Right kidney (tissue), 9 donors: ENCODE measurements around the gene AIG1.
"Not testable (repeated sequence)": the region's sequence is repeated elsewhere in the genome, so short reads cannot be mapped to it uniquely, and the experiment has no call there.

ENCODE experiments used
- DNase-seq: peaks from one replicate; pipeline ENCODE4 v3.0.0-alpha.2; 2016
- long read RNA-seq, 8 donors: transcript quantifications; one replicate each; lab custom pipeline, GENCODE V29; 2026

The AIG1 gene
- long read RNA-seq, donor 1, transcript AIG1-202 (6 exons, 1,395 nt): major isoform, 55 of 129 reads
- long read RNA-seq, donor 1, partial matches to known transcripts: 68 of 129 reads
- long read RNA-seq, donor 1, other reads (novel, unspliced or antisense): 0 of 129 reads
- long read RNA-seq, donor 2, transcript AIG1-202 (6 exons, 1,395 nt): major isoform, 21 of 61 reads
- long read RNA-seq, donor 2, partial matches to known transcripts: 37 of 61 reads
- long read RNA-seq, donor 2, other reads (novel, unspliced or antisense): 0 of 61 reads
- long read RNA-seq, donor 3, transcript AIG1-202 (6 exons, 1,395 nt): major isoform, 18 of 36 reads
- long read RNA-seq, donor 3, partial matches to known transcripts: 15 of 36 reads
- long read RNA-seq, donor 3, other reads (novel, unspliced or antisense): 0 of 36 reads
- long read RNA-seq, donor 4, transcript AIG1-202 (6 exons, 1,395 nt): major isoform, 28 of 69 reads
- long read RNA-seq, donor 4, partial matches to known transcripts: 36 of 69 reads
- long read RNA-seq, donor 4, other reads (novel, unspliced or antisense): 0 of 69 reads
- long read RNA-seq, donor 5, transcript AIG1-202 (6 exons, 1,395 nt): major isoform, 44 of 87 reads
- long read RNA-seq, donor 5, partial matches to known transcripts: 40 of 87 reads
- long read RNA-seq, donor 5, other reads (novel, unspliced or antisense): 0 of 87 reads
- long read RNA-seq, donor 6, transcript AIG1-202 (6 exons, 1,395 nt): major isoform, 37 of 60 reads
- long read RNA-seq, donor 6, partial matches to known transcripts: 21 of 60 reads
- long read RNA-seq, donor 6, other reads (novel, unspliced or antisense): 0 of 60 reads
- long read RNA-seq, donor 7, transcript AIG1-202 (6 exons, 1,395 nt): major isoform, 37 of 72 reads
- long read RNA-seq, donor 7, partial matches to known transcripts: 28 of 72 reads
- long read RNA-seq, donor 7, other reads (novel, unspliced or antisense): 0 of 72 reads
- long read RNA-seq, donor 8, transcript AIG1-203 (2 exons, 559 nt): minor isoform, 5 of 81 reads
- long read RNA-seq, donor 8, transcript AIG1-202 (6 exons, 1,395 nt): major isoform, 43 of 81 reads
- long read RNA-seq, donor 8, partial matches to known transcripts: 31 of 81 reads
- long read RNA-seq, donor 8, other reads (novel, unspliced or antisense): 0 of 81 reads

- DNase-seq: peak; percentile 80
Observed at GRCh38 chr6:143060806-143061596, at the start of gene AIG1. Gene AIG1, plus strand, starts transcription at chr6:143060889. Its CDS starts 37 bp downstream, at chr6:143060926.

- DNase-seq: no peak
Observed at GRCh38 chr6:143014764-143015163, 45.9 kb upstream of the AIG1 start.

GRCh38 chr6:143015300-143015706 is 45.4 kb upstream of the AIG1 start:
- no peak for DNase-seq

GRCh38 chr6:143018955-143019354 is 41.7 kb upstream of the AIG1 start:
- DNase-seq: no peak

GRCh38 chr6:143020862-143021261 is 39.8 kb upstream of the AIG1 start:
- DNase-seq: not testable (repeated sequence)

- no peak for DNase-seq
Observed at GRCh38 chr6:143021543-143021942, 39.1 kb upstream of the AIG1 start.

GRCh38 chr6:143022587-143022986 is 38.1 kb upstream of the AIG1 start:
- no peak for DNase-seq

- no peak for DNase-seq
Observed at GRCh38 chr6:143023695-143024094, 37.0 kb upstream of the AIG1 start.

GRCh38 chr6:143024977-143025376 is 35.7 kb upstream of the AIG1 start:
- no peak for DNase-seq

GRCh38 chr6:143026696-143027449 is 33.8 kb upstream of the AIG1 start:
- DNase-seq: no peak

GRCh38 chr6:143034689-143035334 is 25.9 kb upstream of the AIG1 start:
- no peak for DNase-seq

GRCh38 chr6:143037470-143037869 is 23.2 kb upstream of the AIG1 start:
- DNase-seq: no peak

- DNase-seq: no peak
Observed at GRCh38 chr6:143038833-143039232, 21.9 kb upstream of the AIG1 start.

- DNase-seq: no peak
Observed at GRCh38 chr6:143039548-143039947, 21.1 kb upstream of the AIG1 start.

GRCh38 chr6:143040018-143040417 is 20.7 kb upstream of the AIG1 start:
- DNase-seq: no peak

- not testable (repeated sequence) for DNase-seq
Observed at GRCh38 chr6:143044345-143044744, 16.3 kb upstream of the AIG1 start.

- no peak for DNase-seq
Observed at GRCh38 chr6:143049611-143050010, 11.1 kb upstream of the AIG1 start.

GRCh38 chr6:143050509-143050908 is 10.2 kb upstream of the AIG1 start:
- DNase-seq: no peak

- no peak for DNase-seq
Observed at GRCh38 chr6:143052282-143052681, 8.4 kb upstream of the AIG1 start.

- no peak for DNase-seq
Observed at GRCh38 chr6:143053856-143054255, 6.8 kb upstream of the AIG1 start.

GRCh38 chr6:143054329-143054728 is 6.4 kb upstream of the AIG1 start:
- DNase-seq: no peak
